Hematopoietic multipotent progenitor cell treated with erythropoietin and hydrocortisone succinate and interleukin-3 and kit ligand, for 17 days (in vitro differentiated cells): ENCODE results near the gene DMKN.
A peak's percentile ranks its signal among the peaks of the same experiment; 100 is the strongest.

ENCODE experiments used
- DNase-seq: peaks from one replicate; pipeline ENCODE4 v3.0.0-alpha.2; 2015; ENCODE audit warnings: low spot score

Gene DMKN

GRCh38 chr19:35525873-35526272 is 12.4 kb upstream of the DMKN start:
- no peak for DNase-seq

- no peak for DNase-seq
These were observed 10.9 kb upstream of the DMKN start for GRCh38 chr19:35524181-35524837.

GRCh38 chr19:35522745-35523327 is 9.4 kb upstream of the DMKN start:
- no peak for DNase-seq

GRCh38 chr19:35521124-35521743 is 7.8 kb upstream of the DMKN start:
- DNase-seq: no peak

GRCh38 chr19:35519291-35519690 is 5.8 kb upstream of the DMKN start:
- DNase-seq: no peak

- DNase-seq: no peak
These were observed 4.9 kb upstream of the DMKN start for GRCh38 chr19:35518313-35518712.

GRCh38 chr19:35517342-35517741 is 3.9 kb upstream of the DMKN start:
- no peak for DNase-seq

- no peak for DNase-seq
These were observed 2.9 kb upstream of the DMKN start for GRCh38 chr19:35516310-35516709.

- DNase-seq: no peak
These were observed 897 bp upstream of the DMKN start for GRCh38 chr19:35514282-35514809.

- no peak for DNase-seq
These were observed 420 bp downstream of the DMKN start for GRCh38 chr19:35512831-35513627.

- DNase-seq: no peak
These were observed 2.1 kb downstream of the DMKN start for GRCh38 chr19:35511337-35511736.

- no peak for DNase-seq
These were observed 2.9 kb downstream of the DMKN start for GRCh38 chr19:35510626-35510964.

GRCh38 chr19:35509861-35510625 is 3.4 kb downstream of the DMKN start:
- DNase-seq: peak; percentile 61

- no peak for DNase-seq
These were observed 4.3 kb downstream of the DMKN start for GRCh38 chr19:35509018-35509652.

- DNase-seq: no peak
These were observed 5.3 kb downstream of the DMKN start for GRCh38 chr19:35508129-35508528.

GRCh38 chr19:35507561-35507960 is 5.9 kb downstream of the DMKN start:
- no peak for DNase-seq

- no peak for DNase-seq
These were observed 7.4 kb downstream of the DMKN start for GRCh38 chr19:35506011-35506410.

GRCh38 chr19:35502751-35503150 is 10.7 kb downstream of the DMKN start:
- DNase-seq: no peak

GRCh38 chr19:35501684-35502083 is 11.8 kb downstream of the DMKN start:
- DNase-seq: no peak

- DNase-seq: no peak
These were observed 12.8 kb downstream of the DMKN start for GRCh38 chr19:35500611-35501010.

GRCh38 chr19:35498984-35499527 is 14.4 kb downstream of the DMKN start:
- no peak for DNase-seq
